ENCODE measurements around the gene KPNA5. TPM values are rescaled to one million over a fixed set of nuclear protein-coding genes. Genes with fewer than 3 reads are reported as not detected.
"Not testable (repeated sequence)": the region's sequence is repeated elsewhere in the genome, so short reads cannot be mapped to it uniquely, and the experiment has no call there.

Gene KPNA5
- total RNA-seq, 1 experiment from 2014 or later, result 12.0 TPM

- H3K9me3 Mint-ChIP-seq (ENCODE audit: unreplicated experiment), result no peaks in the 10 kb centered on the region
- peaks cover 6% of the 10 kb centered on the region for H3K4me1 Mint-ChIP-seq (ENCODE audit: low read depth, unreplicated experiment)
- TF ChIP-seq, protein P1, sequence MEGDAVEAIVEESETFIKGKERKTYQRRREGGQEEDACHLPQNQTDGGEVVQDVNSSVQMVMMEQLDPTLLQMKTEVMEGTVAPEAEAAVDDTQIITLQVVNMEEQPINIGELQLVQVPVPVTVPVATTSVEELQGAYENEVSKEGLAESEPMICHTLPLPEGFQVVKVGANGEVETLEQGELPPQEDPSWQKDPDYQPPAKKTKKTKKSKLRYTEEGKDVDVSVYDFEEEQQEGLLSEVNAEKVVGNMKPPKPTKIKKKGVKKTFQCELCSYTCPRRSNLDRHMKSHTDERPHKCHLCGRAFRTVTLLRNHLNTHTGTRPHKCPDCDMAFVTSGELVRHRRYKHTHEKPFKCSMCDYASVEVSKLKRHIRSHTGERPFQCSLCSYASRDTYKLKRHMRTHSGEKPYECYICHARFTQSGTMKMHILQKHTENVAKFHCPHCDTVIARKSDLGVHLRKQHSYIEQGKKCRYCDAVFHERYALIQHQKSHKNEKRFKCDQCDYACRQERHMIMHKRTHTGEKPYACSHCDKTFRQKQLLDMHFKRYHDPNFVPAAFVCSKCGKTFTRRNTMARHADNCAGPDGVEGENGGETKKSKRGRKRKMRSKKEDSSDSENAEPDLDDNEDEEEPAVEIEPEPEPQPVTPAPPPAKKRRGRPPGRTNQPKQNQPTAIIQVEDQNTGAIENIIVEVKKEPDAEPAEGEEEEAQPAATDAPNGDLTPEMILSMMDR (IDR thresholded peaks at IDR 0.05; ENCODE audit: insufficient read depth in 1 of 2, low read depth in 1 of 2, low read length in 1 of 2, severe bottlenecking in 1 of 2, unreplicated experiment in 1 of 2), result no peak
- H3K36me3 ChIP-seq (ENCODE audit: control insufficient read depth, insufficient read depth, low read length), result peaks cover 1% of the 10 kb centered on the region; the same call in 1 of the 2 replicates
- ChIA-PET POLR2A (no interaction called here), CTCF (no interaction called here)
- no peaks in the 10 kb centered on the region for H3K27me3 Mint-ChIP-seq (ENCODE audit: insufficient read depth, unreplicated experiment)
- no peaks in the 10 kb centered on the region for H3K9me3 ChIP-seq
- no peak overlapping the region for H3K4me3 Mint-ChIP-seq (ENCODE audit: unreplicated experiment)
- no peaks in the 10 kb centered on the region for H3K27me3 ChIP-seq (replicated peaks; ENCODE audit: control insufficient read depth, insufficient read depth, low read length)
- H3K27ac Mint-ChIP-seq (ENCODE audit: unreplicated experiment), result no peak overlapping the region
- H3K4me1 ChIP-seq, result peaks cover 4% of the 10 kb centered on the region
- peaks cover 10% of the 10 kb centered on the region for H3K36me3 Mint-ChIP-seq (ENCODE audit: insufficient read depth, unreplicated experiment)
- no TSS peak for BruUV-seq (replicated peaks)
- DNase-seq, result no peak
- H3K4me3 ChIP-seq (ENCODE audit: low read depth, low read length), result no peak overlapping the region
- intact Hi-C loops (cut with micrococcal nuclease; ENCODE audit: unreplicated experiment), result no loop called here
These were observed 4.5 kb downstream of the KPNA5 start for GRCh38 chr6:116685437-116685993.

DNA sequence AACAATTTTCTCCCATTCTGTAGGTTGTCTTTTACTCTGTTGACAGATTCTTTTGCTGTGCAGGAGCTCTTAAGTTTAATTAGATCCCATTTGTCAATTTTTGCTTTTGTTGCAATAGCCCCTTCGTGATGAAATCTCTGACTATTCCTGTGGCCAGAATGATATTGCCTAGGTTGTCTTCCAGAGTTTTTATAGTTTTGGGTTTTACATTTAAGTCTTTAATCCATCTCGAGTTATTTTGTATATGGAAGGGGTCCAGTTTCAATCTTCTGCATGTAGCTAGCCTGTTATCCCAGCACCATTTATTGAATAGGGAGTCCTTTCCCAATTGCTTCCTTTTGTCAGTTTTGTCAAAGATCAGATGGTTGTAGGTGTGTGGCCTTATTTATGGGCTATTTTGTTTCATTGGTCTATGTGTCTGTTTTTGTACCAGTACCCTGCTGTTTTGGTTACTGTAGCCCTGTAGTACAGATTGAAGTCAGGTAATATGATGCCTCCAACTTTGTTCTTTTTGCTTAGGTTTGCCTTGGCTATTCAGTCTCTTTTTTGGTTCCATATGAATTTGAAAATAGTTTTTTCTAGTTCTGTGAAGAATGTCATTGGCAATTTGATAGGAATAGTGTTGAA is 5.6 kb downstream of the KPNA5 start:
- H3K27me3 ChIP-seq (replicated peaks; ENCODE audit: control insufficient read depth, insufficient read depth, low read length); H3K9me3 Mint-ChIP-seq (ENCODE audit: unreplicated experiment); DNase-seq; CTCF ChIA-PET; intact Hi-C loops (cut with micrococcal nuclease; ENCODE audit: unreplicated experiment); H3K36me3 Mint-ChIP-seq (ENCODE audit: insufficient read depth, unreplicated experiment); H3K9me3 ChIP-seq; H3K27me3 Mint-ChIP-seq (ENCODE audit: insufficient read depth, unreplicated experiment); POLR2A ChIA-PET; H3K4me3 ChIP-seq (ENCODE audit: low read depth, low read length); H3K4me3 Mint-ChIP-seq (ENCODE audit: unreplicated experiment); H3K36me3 ChIP-seq (ENCODE audit: control insufficient read depth, insufficient read depth, low read length); H3K4me1 ChIP-seq; BruUV-seq (replicated peaks); H3K4me1 Mint-ChIP-seq (ENCODE audit: low read depth, unreplicated experiment); H3K27ac Mint-ChIP-seq (ENCODE audit: unreplicated experiment): not testable (repeated sequence)

- TF ChIP-seq, protein P1 (IDR thresholded peaks at IDR 0.05; ENCODE audit: insufficient read depth in 1 of 2, low read depth in 1 of 2, low read length in 1 of 2, severe bottlenecking in 1 of 2, unreplicated experiment in 1 of 2), result no peak
- DNase-seq, result no peak
- Histone ChIP-seq H3K36me3 (ENCODE audit: control insufficient read depth, insufficient read depth, low read length) (no peaks in the 10 kb centered on the region), H3K4me1 (no peaks in the 10 kb centered on the region), H3K9me3 (no peaks in the 10 kb centered on the region), H3K27me3 (replicated peaks; ENCODE audit: control insufficient read depth, insufficient read depth, low read length) (no peaks in the 10 kb centered on the region), H3K4me3 (ENCODE audit: low read depth, low read length) (no peak overlapping the region)
- Mint-ChIP-seq H3K4me3 (ENCODE audit: unreplicated experiment) (no peak overlapping the region), H3K9me3 (ENCODE audit: unreplicated experiment) (no peaks in the 10 kb centered on the region), H3K27me3 (ENCODE audit: insufficient read depth, unreplicated experiment) (no peaks in the 10 kb centered on the region), H3K27ac (ENCODE audit: unreplicated experiment) (no peak overlapping the region), H3K4me1 (ENCODE audit: low read depth, unreplicated experiment) (peaks cover 6% of the 10 kb centered on the region), H3K36me3 (ENCODE audit: insufficient read depth, unreplicated experiment) (peaks cover 10% of the 10 kb centered on the region)
- intact Hi-C loops (cut with micrococcal nuclease; ENCODE audit: unreplicated experiment), result no loop called here
- CTCF ChIA-PET, result no interaction called here
- POLR2A ChIA-PET, result no interaction called here
- BruUV-seq (replicated peaks), result no TSS peak
These were observed 10.1 kb downstream of the KPNA5 start for GRCh38 chr6:116691154-116691553.

DNA sequence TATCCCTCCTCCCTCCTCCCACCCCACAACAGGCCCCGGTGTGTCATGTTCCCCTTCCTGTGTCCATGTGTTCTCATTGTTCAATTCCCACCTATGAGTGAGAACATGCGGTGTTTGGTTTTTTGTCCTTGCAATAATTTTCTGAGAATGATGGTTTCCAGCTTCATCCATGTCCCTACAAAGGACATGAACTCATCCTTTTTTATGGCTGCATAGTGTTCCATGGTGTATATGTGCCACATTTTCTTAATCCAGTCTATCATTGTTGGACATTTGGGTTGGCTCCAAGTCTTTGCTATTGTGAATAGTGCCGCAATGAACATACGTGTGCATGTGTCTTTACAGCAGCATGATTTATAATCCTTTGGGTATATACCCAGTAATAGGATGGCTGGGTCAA is 11.9 kb downstream of the KPNA5 start:
- H3K4me1 Mint-ChIP-seq (ENCODE audit: low read depth, unreplicated experiment); POLR2A ChIA-PET; H3K27me3 ChIP-seq (replicated peaks; ENCODE audit: control insufficient read depth, insufficient read depth, low read length); DNase-seq; H3K4me3 ChIP-seq (ENCODE audit: low read depth, low read length); BruUV-seq (replicated peaks); H3K36me3 ChIP-seq (ENCODE audit: control insufficient read depth, insufficient read depth, low read length); H3K27me3 Mint-ChIP-seq (ENCODE audit: insufficient read depth, unreplicated experiment); H3K36me3 Mint-ChIP-seq (ENCODE audit: insufficient read depth, unreplicated experiment); H3K9me3 Mint-ChIP-seq (ENCODE audit: unreplicated experiment); H3K9me3 ChIP-seq; H3K4me3 Mint-ChIP-seq (ENCODE audit: unreplicated experiment); H3K4me1 ChIP-seq; intact Hi-C loops (cut with micrococcal nuclease; ENCODE audit: unreplicated experiment); H3K27ac Mint-ChIP-seq (ENCODE audit: unreplicated experiment); CTCF ChIA-PET: not testable (repeated sequence)

DNA sequence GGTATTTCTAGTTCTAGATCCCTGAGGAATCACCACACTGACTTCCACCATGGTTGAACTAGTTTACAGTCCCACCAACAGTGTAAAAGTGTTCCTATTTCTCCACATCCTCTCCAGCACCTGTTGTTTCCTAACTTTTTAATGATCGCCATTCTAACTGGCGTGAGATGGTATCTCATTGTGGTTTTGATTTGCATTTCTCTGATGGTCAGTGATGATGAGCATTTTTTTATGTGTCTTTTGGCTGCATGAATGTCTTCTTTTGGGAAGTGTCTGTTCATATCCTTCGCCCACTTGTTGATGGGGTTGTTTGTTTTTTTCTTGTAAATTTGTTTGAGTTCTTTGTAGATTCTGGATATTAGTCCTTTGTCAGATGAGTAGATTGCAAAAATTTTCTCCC is 12.3 kb downstream of the KPNA5 start:
- BruUV-seq (replicated peaks); H3K9me3 Mint-ChIP-seq (ENCODE audit: unreplicated experiment); CTCF ChIA-PET; H3K4me3 ChIP-seq (ENCODE audit: low read depth, low read length); H3K4me1 ChIP-seq; H3K27me3 ChIP-seq (replicated peaks; ENCODE audit: control insufficient read depth, insufficient read depth, low read length); H3K27me3 Mint-ChIP-seq (ENCODE audit: insufficient read depth, unreplicated experiment); H3K9me3 ChIP-seq; H3K36me3 ChIP-seq (ENCODE audit: control insufficient read depth, insufficient read depth, low read length); DNase-seq; POLR2A ChIA-PET; H3K4me1 Mint-ChIP-seq (ENCODE audit: low read depth, unreplicated experiment); intact Hi-C loops (cut with micrococcal nuclease; ENCODE audit: unreplicated experiment); H3K27ac Mint-ChIP-seq (ENCODE audit: unreplicated experiment); H3K4me3 Mint-ChIP-seq (ENCODE audit: unreplicated experiment); H3K36me3 Mint-ChIP-seq (ENCODE audit: insufficient read depth, unreplicated experiment): not testable (repeated sequence)

Measured in Caco-2 (cell line).